Astrocyte (in vitro differentiated cells and primary cell): Measurements from ENCODE around the gene GLCCI1.

Experiments used
- CTCF ChIP-seq: IDR thresholded peaks from 2 replicates; pipeline ENCODE4 v1.5.1; 2011; ENCODE audit warnings: low read depth, mild to moderate bottlenecking, inconsistent platforms, low read length, moderate library complexity; ENCODE audit not compliant: insufficient read depth
- EZH2 ChIP-seq: IDR thresholded peaks from 2 replicates; pipeline ENCODE4 v1.6.1; 2012; ENCODE audit warnings: mild to moderate bottlenecking, low read length, inconsistent platforms; ENCODE audit not compliant: insufficient read depth

- TF ChIP-seq CTCF (no peak), EZH2 (no peak)
Measured at GRCh38 chr7:8119262-8119661, 150.7 kb downstream of the GLCCI1 start.
